GM21737 (cell line): ENCODE data around the gene OPRL1.

ENCODE experiments used
- ATAC-seq: cut with Tn5 transposase; IDR thresholded peaks from one replicate; pipeline ENCODE4 v1.9.1; 2021; ENCODE audit warnings: mild to moderate bottlenecking, moderate library complexity; ENCODE audit not compliant: unreplicated experiment

Gene OPRL1

DNA sequence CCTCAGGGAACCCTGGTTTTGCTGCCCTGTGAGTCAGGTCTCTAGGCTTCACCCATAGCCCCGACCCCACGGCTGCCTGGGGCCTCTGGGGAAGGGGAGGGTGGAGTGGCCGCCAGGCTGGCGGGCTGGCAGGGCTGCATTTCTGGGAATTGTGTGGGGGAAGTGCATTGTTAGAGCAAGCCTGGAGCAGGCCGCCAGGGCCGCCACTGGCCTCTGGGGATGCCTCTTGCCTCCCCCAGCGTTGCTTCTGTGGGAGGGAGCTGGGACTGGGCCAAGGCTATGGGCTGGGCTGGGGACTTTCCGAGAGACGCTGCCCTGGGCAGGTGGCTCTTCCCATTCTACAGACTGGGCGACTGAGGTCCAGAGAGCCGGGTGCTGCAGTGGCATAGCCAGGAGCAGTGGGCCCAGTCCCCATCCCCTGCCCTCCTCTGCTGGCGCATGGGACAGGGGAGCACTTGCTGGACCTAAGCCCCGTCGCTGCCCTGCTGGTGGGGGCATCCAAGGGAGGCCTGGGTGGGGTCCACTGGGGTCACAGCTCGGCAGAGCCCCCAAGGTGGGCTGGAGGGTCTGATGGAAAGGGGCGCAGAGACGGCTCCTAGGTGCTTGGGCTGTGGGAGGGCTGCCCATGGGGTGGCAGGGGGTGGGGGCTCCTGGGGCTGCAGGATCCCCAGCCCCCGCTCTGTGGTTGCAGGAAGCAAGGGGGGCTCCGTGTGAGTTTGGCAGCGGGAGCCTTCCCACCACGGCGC is 23.8 kb upstream of the OPRL1 start:
- ATAC-seq, result no peak

DNA sequence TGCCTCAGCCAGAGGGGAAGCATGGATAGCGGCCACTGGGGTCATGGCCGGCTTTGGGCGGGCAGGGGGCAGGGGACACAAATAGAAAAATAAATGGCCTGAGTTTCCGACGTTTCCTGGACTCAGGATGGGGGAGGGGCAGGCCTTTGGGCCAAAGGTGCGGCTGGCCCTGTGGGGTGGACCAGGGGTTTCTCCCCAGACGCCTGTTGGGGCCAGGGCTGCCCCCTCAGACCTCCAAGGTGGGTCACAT is 23.3 kb upstream of the OPRL1 start:
- no peak for ATAC-seq

DNA sequence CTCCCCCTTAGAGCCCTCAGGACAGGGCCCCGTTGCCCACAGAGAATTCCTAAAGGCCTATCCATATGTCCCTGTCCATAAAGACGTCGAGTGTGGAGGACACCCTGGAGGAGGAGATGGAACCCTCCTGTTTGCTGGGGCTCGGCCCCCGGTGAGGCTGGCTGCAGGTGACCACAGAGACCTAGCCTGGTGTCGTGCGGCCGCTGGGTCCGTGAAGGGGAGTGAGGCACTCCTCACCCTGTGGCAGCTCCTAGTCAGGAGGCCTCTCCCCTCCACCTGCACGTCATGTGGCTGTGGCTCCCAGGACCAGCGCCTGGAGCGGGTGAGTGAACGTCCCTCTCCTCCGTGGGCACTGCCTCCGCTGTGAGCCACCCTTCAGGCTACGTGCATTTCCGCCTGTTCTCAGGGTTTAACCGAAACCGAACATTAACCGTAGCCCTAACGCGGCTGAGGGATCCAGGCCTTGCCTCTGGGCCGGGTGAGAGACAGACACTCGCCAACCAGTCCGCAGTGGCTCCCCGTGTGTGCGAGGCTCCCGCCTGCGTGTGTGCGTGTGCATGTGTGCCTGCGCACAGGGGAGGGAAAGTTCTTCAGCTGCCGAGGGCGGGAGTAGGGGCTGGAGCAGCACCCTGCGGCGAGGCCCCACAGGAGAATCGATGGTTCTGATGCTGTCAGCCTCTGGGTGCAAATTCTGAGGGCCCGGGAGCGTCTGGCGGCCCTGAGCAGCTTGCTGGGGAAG is 22.8 kb upstream of the OPRL1 start:
- ATAC-seq, result no peak

- no peak for ATAC-seq
These were observed 22.0 kb upstream of the OPRL1 start for GRCh38 chr20:64057628-64058498.

DNA sequence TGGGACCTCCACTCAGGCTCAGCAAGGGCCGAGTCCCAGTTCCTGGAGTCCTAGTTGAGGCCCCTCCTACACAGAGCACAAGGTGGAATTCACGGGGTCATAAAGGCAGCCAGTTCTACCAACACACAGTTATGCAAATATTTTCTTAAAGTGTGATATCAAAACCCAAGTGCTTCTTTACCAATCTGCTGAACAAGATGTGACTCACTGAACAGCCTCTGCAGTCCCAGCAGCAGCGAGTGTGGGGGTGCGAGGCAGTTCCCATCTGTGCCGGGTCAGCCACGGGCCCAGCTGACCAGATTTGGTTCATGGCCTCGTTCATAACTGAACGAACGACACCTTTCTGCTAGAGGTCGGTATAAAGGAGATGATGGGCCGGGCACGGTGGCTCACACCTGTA is 21.3 kb upstream of the OPRL1 start:
- ATAC-seq, result no peak

DNA sequence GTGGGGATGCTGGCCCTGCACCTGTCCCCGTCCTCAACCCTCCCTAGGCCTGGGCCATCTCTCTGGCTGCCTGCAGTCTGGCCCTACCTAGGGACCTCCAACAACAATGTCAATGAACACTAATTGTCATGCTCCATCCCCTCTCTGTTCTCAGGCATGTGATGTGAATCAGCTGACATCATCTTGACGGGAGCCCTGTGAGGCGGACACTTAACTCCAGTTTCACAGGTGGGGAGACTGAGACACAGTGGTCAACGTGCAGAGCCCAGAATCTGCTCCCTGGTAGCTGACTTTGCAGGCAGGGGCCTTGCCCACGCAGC is 17.6 kb upstream of the OPRL1 start:
- no peak for ATAC-seq

DNA sequence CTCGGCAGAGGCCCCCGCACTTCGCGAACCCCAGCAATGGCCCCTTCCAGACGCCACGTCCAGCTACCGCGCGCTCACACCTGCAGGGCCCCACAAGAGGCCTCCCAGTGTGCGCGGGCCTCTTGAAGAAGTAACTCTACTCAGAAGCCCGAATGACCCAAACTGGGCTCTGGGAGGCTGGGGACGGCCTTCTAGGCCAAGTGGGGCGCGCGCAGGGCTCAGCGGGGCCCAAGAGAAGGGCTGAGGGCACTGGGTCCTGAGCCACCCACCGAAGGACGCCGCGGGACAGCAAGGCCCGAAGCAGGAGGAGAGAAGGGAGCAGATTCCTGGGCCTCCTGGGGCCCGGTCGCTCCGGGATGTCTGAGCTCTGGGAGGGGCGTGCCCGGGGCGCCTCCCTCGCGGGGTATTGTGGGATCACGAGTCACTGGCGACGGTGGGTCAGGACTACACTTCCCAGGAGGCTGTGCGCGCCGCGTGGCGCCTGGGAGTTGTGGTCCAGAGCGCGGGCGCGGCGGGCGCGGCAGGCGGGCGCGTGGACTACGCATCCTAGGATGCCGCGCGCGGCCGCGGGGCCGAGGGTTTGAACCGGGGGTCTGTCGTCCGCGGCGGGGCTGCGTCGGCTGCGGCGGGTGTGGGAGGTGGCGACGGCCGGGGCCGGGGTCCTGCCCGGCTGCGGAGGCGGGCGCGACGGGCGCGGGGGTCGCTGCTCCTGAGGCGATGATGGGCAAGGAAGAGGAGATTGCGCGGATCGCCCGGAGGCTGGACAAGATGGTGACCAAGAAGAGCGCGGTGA is 17.1 kb upstream of the OPRL1 start, which contains the start of gene TCEA2:
TCEA2 (plus strand) TSS at position 603 of the 793 bp plus-strand sequence; CDS start at position 718, 115 bp downstream.
- ATAC-seq, result peak; percentile 76

DNA sequence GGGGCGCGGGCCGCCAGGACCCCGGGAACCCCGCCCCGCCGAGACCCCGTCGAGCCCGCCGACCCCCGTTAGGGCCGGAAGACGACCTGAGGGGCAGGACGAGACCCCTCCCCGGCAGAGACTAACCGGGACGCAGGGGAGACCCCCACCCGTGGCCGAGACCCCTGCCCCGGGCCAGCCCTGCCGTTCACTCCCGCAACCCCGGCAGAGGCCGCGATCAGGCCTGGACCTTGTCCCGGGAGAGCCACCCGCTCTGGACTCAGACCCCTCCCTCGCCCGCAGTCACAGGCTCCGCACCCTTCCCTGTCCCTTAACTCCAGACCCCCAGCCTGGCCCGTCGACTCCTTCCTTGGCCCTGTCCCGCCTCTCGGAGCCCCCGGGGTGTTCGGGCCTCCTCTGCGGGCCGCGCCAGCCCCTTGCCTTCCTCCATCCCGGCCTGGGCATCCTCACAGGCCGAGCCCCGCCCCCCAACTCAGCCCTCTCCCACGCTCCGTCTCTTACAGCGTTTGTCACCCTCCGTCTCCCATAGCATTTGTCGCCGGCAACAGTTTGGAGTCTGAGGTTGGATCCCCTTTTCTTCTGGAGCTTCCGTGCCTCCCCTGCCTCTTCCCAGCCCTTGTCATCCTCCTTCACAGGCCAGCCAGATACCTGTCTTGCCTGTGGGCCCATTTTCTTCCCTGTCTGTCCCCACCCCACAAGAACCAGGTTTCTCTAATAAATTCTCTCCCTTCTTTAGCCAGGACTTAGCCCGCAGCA is 16.3 kb upstream of the OPRL1 start:
- no peak for ATAC-seq

DNA sequence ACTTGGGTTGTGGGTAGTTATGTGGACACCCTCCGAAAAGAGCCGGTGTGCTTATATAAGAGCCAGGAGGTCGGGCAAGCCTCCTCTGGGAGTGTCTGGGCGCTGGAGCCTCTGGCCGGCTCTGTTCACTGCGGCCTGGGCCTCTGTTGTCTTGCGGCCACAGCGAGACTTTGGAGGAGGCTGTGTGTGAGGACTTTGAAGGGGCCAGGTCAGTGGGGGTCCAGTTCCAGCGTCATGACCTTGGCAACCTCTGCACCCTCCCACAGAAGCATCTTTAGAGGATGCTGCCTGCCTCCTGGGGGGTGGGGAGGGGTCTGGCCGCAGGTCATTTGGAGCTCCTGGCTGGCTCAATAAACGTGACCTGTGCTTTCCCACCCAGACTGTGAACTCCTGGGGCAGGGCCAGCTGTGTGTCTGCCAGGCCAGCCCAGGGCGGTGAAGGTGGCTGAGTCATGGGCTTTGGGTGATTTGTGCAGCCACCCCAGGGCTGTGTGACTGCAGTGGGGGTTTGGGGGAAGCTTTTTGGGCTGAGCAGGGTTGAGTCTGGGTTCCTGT is 15.7 kb upstream of the OPRL1 start:
- no peak for ATAC-seq

- peak; percentile 0 for ATAC-seq
These were observed 14.6 kb upstream of the OPRL1 start for GRCh38 chr20:64065062-64065973.

DNA sequence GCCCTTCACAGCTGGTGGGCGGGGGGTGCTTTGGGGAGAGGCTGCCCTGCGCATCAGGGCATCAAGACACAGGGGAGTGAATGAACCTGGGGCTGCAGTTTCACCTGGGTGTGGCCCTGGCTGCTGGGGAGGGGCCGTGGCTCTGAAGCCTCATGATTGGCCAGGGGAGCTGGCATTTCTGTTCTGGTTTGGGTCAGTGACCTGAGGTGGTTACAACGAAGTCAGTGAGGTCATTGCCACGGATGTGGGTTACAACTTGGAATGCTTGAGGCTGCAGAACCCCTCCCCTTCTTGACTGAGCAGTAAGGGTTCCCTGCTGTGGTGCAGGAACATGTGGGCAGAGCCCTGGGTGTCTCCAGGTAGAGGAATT is 13.9 kb upstream of the OPRL1 start:
- ATAC-seq, result peak; percentile 46

GRCh38 chr20:64067005-64067632 is 12.8 kb upstream of the OPRL1 start:
- no peak for ATAC-seq

- ATAC-seq, result no peak
These were observed 12.1 kb upstream of the OPRL1 start for GRCh38 chr20:64067733-64068307.

- no peak for ATAC-seq
These were observed 11.3 kb upstream of the OPRL1 start for GRCh38 chr20:64068386-64069208.

GRCh38 chr20:64069209-64069613 is 10.7 kb upstream of the OPRL1 start:
- no peak for ATAC-seq

DNA sequence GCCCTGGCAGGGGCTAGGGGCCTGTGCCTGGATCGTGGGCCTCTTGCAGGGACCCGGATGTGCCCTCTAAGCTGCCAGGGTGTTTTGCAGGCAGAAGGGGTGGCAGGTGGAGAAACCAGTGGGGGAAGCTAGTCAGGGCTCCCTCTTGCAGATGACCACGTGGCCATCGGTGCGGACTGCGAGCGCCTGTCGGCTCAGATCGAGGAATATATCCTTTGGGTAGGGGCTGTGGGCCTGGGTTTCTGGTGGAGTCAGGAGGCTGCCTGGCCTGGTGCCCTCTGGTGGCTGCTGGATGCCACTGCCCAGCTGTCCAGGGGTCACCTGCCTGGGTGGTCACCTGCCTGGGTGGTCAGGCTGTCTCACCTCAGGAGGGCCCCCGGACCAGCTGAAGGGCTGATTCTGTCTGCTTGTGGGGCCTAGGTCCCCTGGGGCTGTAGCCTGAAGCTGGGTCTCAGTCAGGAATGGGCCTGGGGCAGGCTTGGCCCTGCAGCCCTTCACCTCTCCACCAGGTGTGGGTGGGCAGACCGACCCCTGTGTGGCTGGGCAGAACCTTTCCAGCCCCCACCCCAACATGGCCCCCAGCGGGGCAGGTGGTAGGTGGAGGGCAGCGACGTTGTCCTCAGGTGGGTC is 10.2 kb upstream of the OPRL1 start:
- ATAC-seq, result no peak
